Activated CD8-positive, alpha-beta memory T cell treated with anti-CD3 and anti-CD28 coated beads for 1 hour (primary cell): ENCODE results near the gene KIAA1958.

Experiments
- DNase-seq, 2 donors: peaks; one replicate each; pipeline ENCODE4 v3.0.0-alpha.2; 2020; ENCODE audit warnings: low read depth in 1 of 2; ENCODE audit errors: extremely low read depth in 1 of 2

KIAA1958 gene

GRCh38 chr9:112486221-112487007, at the start of gene KIAA1958:
KIAA1958 (plus strand) TSS chr9:112486827; CDS start chr9:112574081, 87,254 bp downstream.
- peak; percentile 53 to 69 for DNase-seq

DNA sequence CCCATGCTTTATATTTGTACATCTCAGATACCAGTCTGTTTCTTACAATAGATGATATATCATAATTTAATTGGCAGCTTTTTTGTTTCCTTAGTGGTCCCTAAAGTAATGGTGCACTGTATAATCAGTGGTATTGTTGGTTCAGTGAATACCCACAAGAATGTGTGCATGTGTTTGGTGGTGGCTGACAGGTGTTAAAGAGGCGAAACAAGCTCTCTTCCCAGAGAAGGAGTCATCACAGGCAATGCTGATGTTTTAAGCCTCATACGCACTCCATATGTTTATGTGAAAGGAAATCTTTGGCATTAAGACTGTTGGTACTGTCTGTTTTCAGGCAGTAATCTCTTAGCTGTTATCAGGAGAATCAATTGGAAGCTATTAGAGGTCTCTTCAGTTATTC, 49.2 kb upstream of the KIAA1958 start:
- no peak for DNase-seq

DNA sequence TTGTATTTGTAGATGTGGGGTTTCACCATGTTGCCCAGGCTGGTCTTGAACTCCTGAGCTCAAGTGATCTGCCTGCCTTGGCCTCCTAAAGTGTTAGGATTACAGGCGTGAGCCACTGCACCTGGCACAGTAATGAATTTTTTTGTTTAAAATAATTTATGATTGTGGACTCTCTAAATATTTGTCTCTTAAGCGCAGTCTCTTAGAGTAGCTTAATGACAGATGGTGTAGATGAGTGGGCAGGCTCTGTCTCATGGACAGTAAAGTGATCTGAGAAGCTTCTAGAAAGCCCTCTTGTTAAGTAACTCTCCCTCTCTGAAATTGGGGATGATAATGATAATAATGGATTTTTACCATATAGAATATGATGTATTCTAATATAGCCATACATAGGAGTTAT, 47.5 kb upstream of the KIAA1958 start:
- DNase-seq: no peak

DNA sequence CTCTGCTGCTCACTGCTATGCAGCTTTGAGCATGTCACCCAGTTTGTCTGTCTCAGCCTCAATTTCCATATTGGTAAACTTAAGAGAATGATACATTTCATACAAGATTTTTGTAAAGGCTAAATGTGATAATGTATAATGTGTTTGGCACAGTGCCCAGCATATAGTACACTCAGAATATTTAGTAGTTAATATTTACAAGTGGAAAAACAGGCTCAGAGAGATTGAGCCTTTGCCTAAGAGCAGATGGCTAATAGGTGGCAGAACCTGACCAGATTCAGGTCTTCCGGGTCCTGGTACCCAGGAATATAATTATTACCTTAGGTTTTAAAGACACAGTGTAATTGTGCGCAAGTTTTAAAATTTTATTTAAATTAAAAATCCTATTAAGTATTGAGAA, 46.8 kb upstream of the KIAA1958 start:
- no peak for DNase-seq

DNA sequence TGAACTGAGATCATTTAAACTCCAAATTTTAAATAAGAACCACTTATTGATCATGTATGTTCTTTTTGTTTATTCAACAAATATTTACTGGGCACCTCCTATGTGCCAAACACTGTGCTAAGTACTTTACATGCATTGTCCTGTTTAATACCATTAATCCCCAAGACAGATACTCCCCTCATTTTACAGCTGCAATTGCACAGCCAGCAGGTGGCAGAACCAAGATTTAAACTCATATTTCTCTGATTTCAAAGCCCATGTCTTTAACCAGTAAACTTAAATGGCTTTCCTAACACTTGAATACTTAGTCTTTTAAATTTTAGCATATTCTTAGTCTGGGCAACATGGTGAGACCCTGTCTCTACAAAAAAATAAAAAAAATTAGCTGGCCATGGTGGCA, 43.4 kb upstream of the KIAA1958 start:
- DNase-seq: peak in 1 of 2 donors; percentile 2

DNA sequence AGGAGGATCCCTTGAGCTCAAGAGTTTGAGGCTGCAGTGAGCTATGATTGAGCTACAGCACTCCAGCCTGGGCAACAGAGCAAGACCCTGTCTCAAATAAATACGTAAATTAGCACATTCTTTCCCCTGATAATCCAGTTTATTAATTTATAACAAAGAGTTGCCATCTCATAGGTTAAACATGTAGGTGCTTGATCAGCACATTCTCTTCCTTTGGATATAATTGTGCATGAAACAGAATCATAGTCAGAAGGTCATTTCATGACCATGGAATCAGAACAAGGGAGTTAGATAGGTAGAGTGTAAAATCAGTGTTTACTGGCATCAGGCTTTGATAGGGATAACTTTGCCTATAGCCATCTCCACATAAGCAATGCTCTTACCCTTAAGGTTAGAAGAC, 43.0 kb upstream of the KIAA1958 start:
- no peak for DNase-seq

GRCh38 chr9:112445196-112445595, 41.4 kb upstream of the KIAA1958 start:
- DNase-seq: no peak

DNA sequence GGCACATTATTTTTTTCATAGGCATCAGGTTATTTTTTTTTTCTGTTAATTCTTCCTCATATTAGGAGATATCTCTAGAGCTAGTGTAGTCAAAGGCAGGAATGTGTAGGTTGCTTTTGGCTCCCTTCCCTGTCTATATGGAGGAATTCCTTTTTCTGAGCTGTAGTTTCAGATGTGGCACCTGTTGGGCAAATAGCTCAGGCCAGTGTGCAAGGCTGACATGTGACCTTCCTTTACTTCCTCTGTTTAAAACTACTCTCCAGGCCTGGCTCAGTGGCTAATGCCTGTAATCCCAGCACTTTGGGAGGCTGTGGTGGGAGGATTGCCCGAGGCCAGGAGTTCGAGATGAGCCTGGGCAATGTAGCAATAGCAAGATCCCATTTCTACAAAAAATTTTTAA, 40.5 kb upstream of the KIAA1958 start:
- DNase-seq: no peak

GRCh38 chr9:112446526-112446925, 40.1 kb upstream of the KIAA1958 start:
- DNase-seq: no peak

GRCh38 chr9:112447283-112447761, 39.3 kb upstream of the KIAA1958 start:
- DNase-seq: no peak

- no peak for DNase-seq
Measured at GRCh38 chr9:112462855-112463254, 23.8 kb upstream of the KIAA1958 start.

DNA sequence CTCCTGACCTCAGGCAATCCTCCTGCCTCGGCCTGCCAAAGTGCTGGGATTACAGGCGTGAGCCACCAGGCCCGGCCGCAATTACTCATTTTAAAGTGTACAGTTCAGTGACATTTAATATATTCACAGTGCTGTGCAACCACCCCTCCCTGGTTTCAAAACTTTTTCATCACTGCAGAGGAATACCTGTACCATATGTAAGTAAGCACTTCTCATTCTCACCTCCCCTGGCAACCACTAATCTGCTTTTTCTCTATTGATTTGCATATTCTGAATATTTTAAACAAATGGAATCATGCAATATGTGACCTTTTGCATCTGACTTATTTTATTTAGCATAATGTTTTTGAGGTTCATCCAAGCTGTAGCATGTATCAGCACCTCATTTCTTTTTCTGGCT, 21.3 kb upstream of the KIAA1958 start:
- no peak for DNase-seq

DNA sequence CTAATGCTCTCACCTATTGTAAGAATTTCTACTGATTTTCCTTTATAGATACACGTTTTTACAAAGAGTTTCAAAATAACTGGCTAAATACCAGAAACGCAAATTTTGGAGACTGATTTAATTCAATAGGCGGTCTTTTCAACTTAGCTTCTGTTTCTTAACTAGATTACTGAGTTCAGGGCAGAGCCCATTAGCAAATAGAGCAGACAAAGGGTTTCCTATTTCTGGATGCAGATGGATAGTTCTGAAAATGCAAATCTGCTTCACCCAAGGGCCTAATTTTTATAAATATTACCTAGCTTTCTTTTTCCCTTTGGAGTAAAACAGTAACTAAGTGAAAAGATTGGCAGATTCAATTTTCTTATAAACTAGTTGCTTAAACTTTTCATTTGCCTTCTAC, 13.6 kb upstream of the KIAA1958 start:
- DNase-seq: no peak

DNA sequence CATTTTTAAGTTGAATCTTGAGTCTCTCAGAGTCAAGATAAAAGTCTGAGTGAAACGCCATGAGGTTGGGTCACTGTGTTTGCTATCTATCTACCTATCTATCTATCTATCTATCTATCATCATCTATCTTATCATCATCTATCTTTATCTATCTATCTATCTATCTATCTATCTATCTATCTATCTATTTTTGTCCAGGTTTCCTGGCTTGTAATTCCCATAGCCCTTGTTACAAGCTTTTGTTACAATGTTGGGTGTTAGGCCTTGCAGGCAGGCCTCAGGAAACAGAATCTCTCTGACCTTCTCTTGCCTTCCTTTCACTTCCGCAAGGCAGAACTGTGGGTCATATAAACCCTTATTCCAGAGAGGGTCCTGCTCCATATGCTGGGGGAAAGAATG, 12.6 kb upstream of the KIAA1958 start:
- DNase-seq: no peak

- DNase-seq: no peak
Measured at GRCh38 chr9:112475318-112475717, 11.3 kb upstream of the KIAA1958 start.

DNA sequence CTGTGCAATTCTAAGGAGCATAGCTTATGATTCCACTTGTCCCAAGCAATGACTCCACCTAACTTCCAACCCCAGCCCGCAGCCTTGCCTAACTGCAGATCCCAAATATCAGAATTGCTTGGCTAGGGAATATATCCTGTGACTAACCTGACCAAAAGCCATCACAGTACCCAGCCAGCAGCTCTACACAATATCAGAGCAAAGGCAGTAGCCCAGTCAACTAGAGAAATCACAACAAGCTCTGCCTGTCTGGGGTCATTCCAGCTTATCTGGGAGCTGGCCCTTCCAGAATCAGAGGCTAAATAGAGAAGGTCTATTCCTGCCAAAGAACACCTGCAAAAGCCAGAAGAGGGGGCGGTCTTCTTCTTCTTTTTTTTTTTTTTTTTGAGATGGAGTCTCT, 9.3 kb upstream of the KIAA1958 start:
- DNase-seq: no peak

GRCh38 chr9:112479221-112479620, 7.4 kb upstream of the KIAA1958 start:
- DNase-seq: no peak

- no peak for DNase-seq
Measured at GRCh38 chr9:112484607-112485006, 2.0 kb upstream of the KIAA1958 start.

GRCh38 chr9:112485574-112485973, 1.1 kb upstream of the KIAA1958 start:
- no peak for DNase-seq

DNA sequence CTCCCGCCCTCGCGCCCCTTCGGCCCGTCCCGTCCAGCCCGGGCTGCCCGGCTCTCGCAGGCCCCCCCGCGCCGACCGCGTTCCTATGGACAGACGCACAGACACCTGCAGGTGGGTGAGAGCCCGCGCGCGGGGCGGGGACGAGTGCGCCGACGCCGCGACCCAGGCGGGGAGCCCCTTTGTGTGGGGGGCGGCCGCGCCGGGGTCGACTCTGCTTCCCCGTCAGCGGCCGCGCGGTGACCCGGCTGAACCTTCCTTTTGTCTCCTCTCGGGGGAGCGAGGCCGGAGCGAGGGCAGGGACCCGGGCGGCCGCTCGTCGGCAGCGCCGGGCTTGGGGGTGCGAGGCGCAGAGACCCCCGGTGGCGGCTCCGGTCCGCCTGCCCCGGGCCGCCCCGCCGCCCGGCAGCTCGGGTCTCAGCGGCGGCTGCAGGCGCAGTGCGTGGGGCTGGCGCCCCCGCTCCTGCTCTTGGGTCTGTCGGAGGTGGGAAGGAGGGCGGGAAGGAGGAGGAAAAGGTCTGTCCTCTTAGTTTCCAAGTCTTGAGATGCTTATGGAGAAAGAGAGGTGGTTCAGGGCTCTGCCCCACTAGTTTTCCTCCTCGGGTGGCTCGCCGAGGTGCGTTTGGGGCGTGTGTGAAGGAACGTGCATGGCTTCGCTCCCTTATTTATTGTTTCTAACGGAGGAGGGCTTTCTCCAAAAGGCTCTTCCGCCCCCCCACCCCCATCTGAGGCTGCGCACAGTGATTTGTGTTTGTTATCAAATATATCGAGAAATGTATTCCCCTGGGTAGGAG, 576 bp downstream of the KIAA1958 start:
- DNase-seq: peak; percentile 29 to 38

- no peak for DNase-seq
Measured at GRCh38 chr9:112487799-112488340, 1.2 kb downstream of the KIAA1958 start.

GRCh38 chr9:112489039-112489546, 2.5 kb downstream of the KIAA1958 start:
- DNase-seq: no peak
